ENCODE measurements around the gene TVP23B. TPM values are rescaled to one million over a fixed set of nuclear protein-coding genes. Genes with fewer than 3 reads are reported as not detected.

The TVP23B gene
- total RNA-seq, 1 donor from 2014 or later, result 27.8 TPM

DNA sequence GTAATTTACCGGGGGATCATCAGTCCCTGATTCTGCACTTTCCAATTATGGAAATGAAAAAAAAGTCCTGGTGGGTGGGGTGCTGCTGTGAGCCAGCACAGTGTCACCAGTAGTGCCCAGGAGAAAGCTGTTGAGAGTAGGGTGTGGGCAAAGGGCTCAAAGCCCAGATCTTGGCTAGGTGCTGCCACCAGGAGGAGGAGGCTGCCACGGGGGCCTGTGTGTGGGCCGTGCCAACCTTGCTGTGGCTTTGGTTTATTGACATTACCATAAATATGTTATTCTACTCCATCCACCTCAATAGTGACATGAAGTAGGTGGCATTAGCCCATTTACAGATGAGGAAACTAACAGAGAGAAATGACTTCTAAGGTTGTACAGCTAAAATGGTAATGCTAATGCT lies 70.2 kb downstream of the TVP23B start:
- no peaks in the 10 kb centered on the region for H3K27me3 Mint-ChIP-seq (ENCODE audit: low read depth)
- H3K4me3 Mint-ChIP-seq, result peak overlapping the region; percentile 49
- no peak overlapping the region for H3K27ac Mint-ChIP-seq (ENCODE audit: unreplicated experiment)
- H3K9me3 Mint-ChIP-seq, result no peaks in the 10 kb centered on the region
- TF ChIP-seq CTCF (conservative IDR thresholded peaks at IDR 0.05), result no peak
- no peaks in the 10 kb centered on the region for H3K36me3 Mint-ChIP-seq (ENCODE audit: low read depth)
- H3K4me1 Mint-ChIP-seq, result peaks cover 15% of the 10 kb centered on the region
- DNase-seq (ENCODE audit: low read depth, low spot score), result no peak

GRCh38 chr17:18854956-18855355 lies 74.0 kb downstream of the TVP23B start:
- peaks cover 37% of the 10 kb centered on the region for H3K4me1 Mint-ChIP-seq
- H3K4me3 Mint-ChIP-seq, result peak overlapping the region; percentile 93

GRCh38 chr17:18855831-18856569 lies 75.0 kb downstream of the TVP23B start:
- no peak for TF ChIP-seq CTCF (conservative IDR thresholded peaks at IDR 0.05)
- H3K4me1 Mint-ChIP-seq, result peaks cover 46% of the 10 kb centered on the region
- peak overlapping the region; percentile 93 for H3K4me3 Mint-ChIP-seq
- H3K27ac Mint-ChIP-seq (ENCODE audit: unreplicated experiment), result peak overlapping the region; percentile 88
- H3K27me3 Mint-ChIP-seq (ENCODE audit: low read depth), result no peaks in the 10 kb centered on the region
- H3K36me3 Mint-ChIP-seq (ENCODE audit: low read depth), result no peaks in the 10 kb centered on the region
- no peaks in the 10 kb centered on the region for H3K9me3 Mint-ChIP-seq
- DNase-seq (ENCODE audit: low read depth, low spot score), result peak; percentile 75

More at GRCh38 chr17:18854956-18855355, 74.0 kb downstream of the TVP23B start:
- no peaks in the 10 kb centered on the region for H3K27me3 Mint-ChIP-seq (ENCODE audit: low read depth)
- no peak overlapping the region for H3K27ac Mint-ChIP-seq (ENCODE audit: unreplicated experiment)
- no peaks in the 10 kb centered on the region for H3K9me3 Mint-ChIP-seq
- no peaks in the 10 kb centered on the region for H3K36me3 Mint-ChIP-seq (ENCODE audit: low read depth)
- TF ChIP-seq CTCF (conservative IDR thresholded peaks at IDR 0.05), result no peak
- no peak for DNase-seq (ENCODE audit: low read depth, low spot score)

Other genes with a start within 250 kb of the TVP23B start
- 0.26 TPM in 1 of 2 replicates, not detected in the other for gene TBC1D28, start 136.8 kb upstream of the TVP23B start, total RNA-seq
- gene FOXO3B, start 98.9 kb upstream of the TVP23B start, total RNA-seq, result 25.8 and 28.5 TPM in 2 replicates
- 0.19 and 0.20 TPM in 2 replicates for gene FBXW10, start 37.1 kb upstream of the TVP23B start, total RNA-seq
- 71.8 and 72.4 TPM in 2 replicates for gene PRPSAP2, start 76.9 kb downstream of the TVP23B start, total RNA-seq
- gene SLC5A10, start 171.0 kb downstream of the TVP23B start, total RNA-seq, result not detected in 2 replicates
- 1.3 and 1.8 TPM in 2 replicates for gene FAM83G, start 223.6 kb downstream of the TVP23B start, total RNA-seq